DND-41 (cell line): ENCODE results near the gene BRF1.

Experiments
- CTCF ChIP-seq: IDR thresholded peaks from 2 replicates; pipeline ENCODE4 v1.5.1; 2012; ENCODE audit warnings: borderline replicate concordance, low read length, moderate library complexity, mild to moderate bottlenecking; ENCODE audit not compliant: poor library complexity, severe bottlenecking; ENCODE audit errors: extremely low read depth
- EZH2 ChIP-seq: IDR thresholded peaks from 3 replicates; pipeline ENCODE4 v1.6.1; 2012; ENCODE audit warnings: borderline replicate concordance, low read depth, mild to moderate bottlenecking, moderate library complexity, low read length, inconsistent platforms; ENCODE audit not compliant: severe bottlenecking

- TF ChIP-seq CTCF: no peak
- TF ChIP-seq EZH2: no peak
Measured at GRCh38 chr14:105176513-105176912, 124.3 kb downstream of the BRF1 start.
